Epithelial cell of esophagus (primary cell): ENCODE data around the gene POLR2C.

Experiments
- DNase-seq: peaks from one replicate; pipeline ENCODE4 v3.0.0; 2010; ENCODE audit warnings: low read depth
- H3K4me3 ChIP-seq: 2 replicates; pipeline ENCODE4 v1.5.1; 2011; ENCODE audit warnings: mild to moderate bottlenecking, low read length, control low read depth
- TF ChIP-seq, protein P1 (sequence below): IDR thresholded peaks from 2 replicates; pipeline ENCODE4 v1.5.1; 2011; ENCODE audit warnings: low read depth, mild to moderate bottlenecking, low read length, control low read depth, inconsistent platforms; ENCODE audit not compliant: insufficient read depth; ENCODE audit errors: missing control alignments

Gene POLR2C

DNA sequence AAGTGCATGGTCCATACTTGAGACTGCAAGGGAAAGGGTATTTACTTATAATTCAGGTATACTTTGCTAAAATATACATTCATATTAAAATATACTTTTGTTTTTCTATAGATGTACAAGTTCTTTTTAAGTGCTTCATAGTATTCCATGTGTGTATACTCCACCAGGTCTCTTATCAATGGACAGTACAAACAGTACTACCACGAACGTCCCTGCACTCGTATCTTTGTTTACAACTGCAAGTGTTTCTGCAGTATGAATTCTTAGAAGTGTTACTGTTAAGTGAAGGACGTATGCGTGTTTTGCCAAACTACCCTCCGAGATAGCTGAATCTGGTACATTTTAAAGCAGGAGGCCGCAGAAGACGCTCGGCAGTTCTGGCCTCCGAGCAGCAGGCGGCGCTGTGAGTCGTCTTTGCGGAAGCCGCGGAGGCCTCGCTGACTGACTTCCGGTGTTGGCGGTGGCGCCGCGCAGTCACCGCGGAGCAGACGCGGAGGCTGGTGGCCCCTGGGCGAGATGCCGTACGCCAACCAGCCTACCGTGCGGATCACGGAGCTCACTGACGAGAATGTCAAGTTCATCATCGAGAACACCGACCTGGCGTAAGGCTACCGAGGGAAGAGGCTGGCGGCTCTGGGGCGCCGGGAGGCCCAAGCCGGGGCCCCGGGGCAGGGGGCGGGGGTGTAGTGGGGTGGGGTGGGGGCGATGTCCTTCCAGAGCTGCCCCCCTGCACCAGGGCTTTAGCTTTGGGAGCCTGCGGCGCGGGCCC is at the start of gene POLR2C:
Gene POLR2C (plus strand): TSS at position 471 of the 769 bp plus-strand sequence. CDS start 46 bp downstream, at position 517.
- peak within 1 kb of the TSS; percentile 81 for H3K4me3 ChIP-seq
- DNase-seq: peak; percentile 87
- TF ChIP-seq, protein P1, sequence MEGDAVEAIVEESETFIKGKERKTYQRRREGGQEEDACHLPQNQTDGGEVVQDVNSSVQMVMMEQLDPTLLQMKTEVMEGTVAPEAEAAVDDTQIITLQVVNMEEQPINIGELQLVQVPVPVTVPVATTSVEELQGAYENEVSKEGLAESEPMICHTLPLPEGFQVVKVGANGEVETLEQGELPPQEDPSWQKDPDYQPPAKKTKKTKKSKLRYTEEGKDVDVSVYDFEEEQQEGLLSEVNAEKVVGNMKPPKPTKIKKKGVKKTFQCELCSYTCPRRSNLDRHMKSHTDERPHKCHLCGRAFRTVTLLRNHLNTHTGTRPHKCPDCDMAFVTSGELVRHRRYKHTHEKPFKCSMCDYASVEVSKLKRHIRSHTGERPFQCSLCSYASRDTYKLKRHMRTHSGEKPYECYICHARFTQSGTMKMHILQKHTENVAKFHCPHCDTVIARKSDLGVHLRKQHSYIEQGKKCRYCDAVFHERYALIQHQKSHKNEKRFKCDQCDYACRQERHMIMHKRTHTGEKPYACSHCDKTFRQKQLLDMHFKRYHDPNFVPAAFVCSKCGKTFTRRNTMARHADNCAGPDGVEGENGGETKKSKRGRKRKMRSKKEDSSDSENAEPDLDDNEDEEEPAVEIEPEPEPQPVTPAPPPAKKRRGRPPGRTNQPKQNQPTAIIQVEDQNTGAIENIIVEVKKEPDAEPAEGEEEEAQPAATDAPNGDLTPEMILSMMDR: peak; percentile 88

DNA sequence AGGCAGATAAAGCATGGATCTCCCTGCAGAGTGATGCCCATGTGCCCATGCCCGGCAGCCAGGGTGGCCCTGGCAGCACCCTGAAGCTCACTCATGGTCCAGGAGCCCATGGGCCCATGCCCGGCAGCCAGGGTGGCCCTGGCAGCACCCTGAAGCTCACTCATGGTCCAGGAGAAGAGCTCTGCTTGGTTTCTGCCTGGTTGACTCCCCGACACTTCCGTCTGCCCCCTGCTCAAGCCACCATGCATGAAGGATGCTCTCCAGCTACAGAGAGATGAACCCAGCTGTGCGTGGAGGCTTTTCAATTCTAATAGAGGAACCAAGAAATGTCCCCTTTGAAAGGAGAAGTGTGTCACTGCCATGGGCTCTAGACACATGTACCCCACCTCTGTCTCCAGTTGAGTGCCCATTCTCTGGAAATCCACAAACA is 49.2 kb upstream of the POLR2C start:
- TF ChIP-seq, protein P1: no peak
- H3K4me3 ChIP-seq: no peak overlapping the region
- DNase-seq: no peak

DNA sequence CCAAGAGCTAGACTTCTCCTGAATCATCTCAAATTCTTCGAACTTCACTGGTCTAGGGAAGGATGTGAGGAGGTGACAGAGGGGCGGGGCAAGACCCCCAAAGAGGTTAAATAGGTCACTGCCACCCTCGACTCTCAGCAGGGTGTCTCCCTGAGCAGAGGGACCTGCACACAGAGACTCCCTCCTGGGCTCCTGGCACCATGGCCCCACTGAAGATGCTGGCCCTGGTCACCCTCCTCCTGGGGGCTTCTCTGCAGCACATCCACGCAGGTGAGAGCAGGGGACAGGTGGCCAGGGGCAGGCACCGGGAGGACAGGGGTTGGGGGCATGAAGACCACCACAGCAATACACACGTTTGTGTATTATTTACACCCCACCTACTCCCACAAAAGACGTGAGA is 48.7 kb upstream of the POLR2C start:
- H3K4me3 ChIP-seq: no peak overlapping the region
- DNase-seq: no peak
- TF ChIP-seq, protein P1: no peak

DNA sequence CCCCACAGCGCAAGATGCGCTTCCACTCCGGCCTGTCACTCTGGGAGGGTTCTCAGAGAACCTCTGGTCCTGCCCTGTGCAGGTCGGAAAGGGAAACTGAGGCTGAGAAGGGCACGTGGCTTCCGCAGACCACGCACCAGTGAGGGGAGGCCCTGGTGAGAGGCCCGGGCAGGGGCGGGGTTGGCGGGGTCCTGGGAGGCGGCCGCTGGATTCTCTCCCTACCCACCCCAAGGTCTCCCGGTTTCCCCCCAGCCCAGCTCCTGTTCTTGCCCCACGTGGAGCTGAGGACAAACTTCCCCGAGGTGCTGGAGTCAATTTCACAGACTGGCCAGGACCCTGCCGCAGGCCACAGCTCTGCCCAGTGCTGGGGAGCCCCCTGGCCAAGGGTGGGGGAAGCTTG is 46.4 kb upstream of the POLR2C start:
- H3K4me3 ChIP-seq: no peak overlapping the region
- no peak for DNase-seq
- TF ChIP-seq, protein P1: no peak

DNA sequence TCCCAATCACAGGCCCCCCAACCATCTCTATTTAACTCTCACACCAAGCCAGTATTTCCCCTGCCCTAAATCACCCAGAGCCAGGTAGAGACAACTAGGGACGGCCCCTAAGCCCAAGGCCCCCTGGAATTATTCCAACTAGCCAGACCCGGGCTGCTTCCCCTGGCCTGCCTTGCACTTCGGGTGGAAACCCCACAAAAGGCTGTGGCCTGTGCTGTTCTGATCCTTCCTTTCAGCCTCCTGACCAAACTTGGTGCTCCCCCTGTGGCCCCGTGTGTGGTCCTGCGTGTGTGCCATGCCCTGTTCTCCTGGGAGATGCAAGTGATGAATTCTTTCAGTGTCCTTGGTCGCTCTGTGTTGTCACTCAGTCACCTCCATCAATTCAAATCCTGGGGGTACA is 43.0 kb upstream of the POLR2C start:
- no peak for DNase-seq
- H3K4me3 ChIP-seq: no peak overlapping the region
- TF ChIP-seq, protein P1: no peak

DNA sequence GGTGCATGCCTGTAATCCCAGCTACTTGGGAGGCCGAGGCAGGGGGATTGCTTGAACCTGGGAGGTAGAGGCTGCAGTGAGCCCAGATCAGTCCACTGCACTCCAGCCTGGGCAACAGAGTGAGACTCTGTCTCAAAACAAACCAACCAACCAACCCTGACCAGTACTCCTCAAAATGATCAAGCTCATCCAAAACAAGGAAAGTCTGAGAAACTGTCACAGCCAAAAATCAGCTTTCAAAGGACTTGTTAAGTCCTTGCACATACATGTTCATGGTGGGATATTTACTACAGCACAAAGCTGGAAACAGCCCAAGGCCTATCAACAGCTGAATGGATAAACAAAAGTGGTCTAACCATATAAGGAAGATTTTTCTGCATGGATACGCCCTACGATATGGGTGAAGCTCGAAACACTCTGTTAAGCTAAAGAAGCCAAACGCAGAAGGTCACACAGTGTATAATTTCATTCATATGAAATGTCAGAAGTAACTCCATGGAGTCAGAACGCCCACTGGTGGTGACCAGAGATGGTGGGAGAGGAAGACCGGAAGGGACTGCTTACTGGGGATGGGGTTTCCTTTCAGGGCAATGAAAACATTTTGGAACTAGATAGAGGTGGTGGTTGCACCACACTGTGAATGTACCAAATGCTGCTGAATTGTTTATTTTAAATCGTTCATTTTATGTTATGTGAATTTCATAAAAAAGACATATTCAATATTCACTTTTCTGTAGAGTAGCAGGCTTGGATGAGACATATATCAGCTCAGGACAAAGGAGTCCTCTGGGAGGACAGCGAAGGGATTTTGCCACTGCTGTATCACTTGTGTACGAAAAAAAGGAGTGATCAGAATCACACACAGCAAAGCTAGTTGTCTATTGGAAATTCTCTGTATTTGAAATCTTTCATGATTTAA is 40.2 kb upstream of the POLR2C start:
- H3K4me3 ChIP-seq: no peak overlapping the region
- DNase-seq: peak; percentile 52
- TF ChIP-seq, protein P1: peak; percentile 72
